Ishikawa (cell line): ENCODE data around the gene SF3B6.

ENCODE experiments used
- CEBPB ChIP-seq: IDR thresholded peaks from 2 replicates; pipeline ENCODE4 v1.6.1; 2012
- FOXM1 ChIP-seq: IDR thresholded peaks from 2 replicates; pipeline ENCODE4 v1.6.1; 2012; ENCODE audit warnings: low read depth, borderline replicate concordance
- TAF1 ChIP-seq: IDR thresholded peaks from 2 replicates; pipeline ENCODE4 v1.6.1; 2012; ENCODE audit warnings: low read depth, mild to moderate bottlenecking
- TEAD4 ChIP-seq: IDR thresholded peaks from 2 replicates; pipeline ENCODE4 v1.6.1; 2012
- TF ChIP-seq, protein P1 (sequence below): IDR thresholded peaks from 2 replicates; pipeline ENCODE4 v1.6.1; 2012
- TF ChIP-seq, protein P2 (sequence below): IDR thresholded peaks from 2 replicates; pipeline ENCODE4 v1.6.1; 2012; ENCODE audit warnings: low read depth, mild to moderate bottlenecking

DNA sequence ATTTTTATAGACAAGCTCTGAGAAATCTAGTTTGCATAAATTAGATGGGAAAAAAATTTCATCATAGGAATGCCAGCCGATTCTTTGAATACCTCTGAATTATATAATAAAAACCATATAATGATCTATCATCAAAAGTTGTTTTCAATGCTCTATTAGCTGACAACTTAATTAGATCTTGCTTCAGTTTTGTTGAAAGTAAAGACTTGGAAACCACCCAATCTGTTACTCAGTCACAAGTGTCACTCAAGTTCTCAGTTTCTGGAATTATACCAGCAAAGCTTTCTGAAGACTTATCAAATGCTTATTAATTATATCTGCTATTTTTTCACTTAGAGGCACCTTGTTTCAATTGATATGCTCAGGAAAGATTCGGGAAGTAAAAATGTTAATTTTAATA, 25.9 kb upstream of the SF3B6 start:
- TF ChIP-seq, protein P1, sequence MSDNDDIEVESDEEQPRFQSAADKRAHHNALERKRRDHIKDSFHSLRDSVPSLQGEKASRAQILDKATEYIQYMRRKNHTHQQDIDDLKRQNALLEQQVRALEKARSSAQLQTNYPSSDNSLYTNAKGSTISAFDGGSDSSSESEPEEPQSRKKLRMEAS: no peak
- no peak for TF ChIP-seq TAF1
- TF ChIP-seq TEAD4: no peak
- no peak for TF ChIP-seq CEBPB
- TF ChIP-seq FOXM1: no peak
- TF ChIP-seq, protein P2, sequence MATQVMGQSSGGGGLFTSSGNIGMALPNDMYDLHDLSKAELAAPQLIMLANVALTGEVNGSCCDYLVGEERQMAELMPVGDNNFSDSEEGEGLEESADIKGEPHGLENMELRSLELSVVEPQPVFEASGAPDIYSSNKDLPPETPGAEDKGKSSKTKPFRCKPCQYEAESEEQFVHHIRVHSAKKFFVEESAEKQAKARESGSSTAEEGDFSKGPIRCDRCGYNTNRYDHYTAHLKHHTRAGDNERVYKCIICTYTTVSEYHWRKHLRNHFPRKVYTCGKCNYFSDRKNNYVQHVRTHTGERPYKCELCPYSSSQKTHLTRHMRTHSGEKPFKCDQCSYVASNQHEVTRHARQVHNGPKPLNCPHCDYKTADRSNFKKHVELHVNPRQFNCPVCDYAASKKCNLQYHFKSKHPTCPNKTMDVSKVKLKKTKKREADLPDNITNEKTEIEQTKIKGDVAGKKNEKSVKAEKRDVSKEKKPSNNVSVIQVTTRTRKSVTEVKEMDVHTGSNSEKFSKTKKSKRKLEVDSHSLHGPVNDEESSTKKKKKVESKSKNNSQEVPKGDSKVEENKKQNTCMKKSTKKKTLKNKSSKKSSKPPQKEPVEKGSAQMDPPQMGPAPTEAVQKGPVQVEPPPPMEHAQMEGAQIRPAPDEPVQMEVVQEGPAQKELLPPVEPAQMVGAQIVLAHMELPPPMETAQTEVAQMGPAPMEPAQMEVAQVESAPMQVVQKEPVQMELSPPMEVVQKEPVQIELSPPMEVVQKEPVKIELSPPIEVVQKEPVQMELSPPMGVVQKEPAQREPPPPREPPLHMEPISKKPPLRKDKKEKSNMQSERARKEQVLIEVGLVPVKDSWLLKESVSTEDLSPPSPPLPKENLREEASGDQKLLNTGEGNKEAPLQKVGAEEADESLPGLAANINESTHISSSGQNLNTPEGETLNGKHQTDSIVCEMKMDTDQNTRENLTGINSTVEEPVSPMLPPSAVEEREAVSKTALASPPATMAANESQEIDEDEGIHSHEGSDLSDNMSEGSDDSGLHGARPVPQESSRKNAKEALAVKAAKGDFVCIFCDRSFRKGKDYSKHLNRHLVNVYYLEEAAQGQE: no peak
